ENCODE measurements around the gene GBF1. TPM values are rescaled to one million over a fixed set of nuclear protein-coding genes. Genes with fewer than 3 reads are reported as not detected.

The GBF1 gene
- total and polyA plus RNA-seq, 10 donors = 5.8 to 42.1 (median 38.6) TPM

DNA sequence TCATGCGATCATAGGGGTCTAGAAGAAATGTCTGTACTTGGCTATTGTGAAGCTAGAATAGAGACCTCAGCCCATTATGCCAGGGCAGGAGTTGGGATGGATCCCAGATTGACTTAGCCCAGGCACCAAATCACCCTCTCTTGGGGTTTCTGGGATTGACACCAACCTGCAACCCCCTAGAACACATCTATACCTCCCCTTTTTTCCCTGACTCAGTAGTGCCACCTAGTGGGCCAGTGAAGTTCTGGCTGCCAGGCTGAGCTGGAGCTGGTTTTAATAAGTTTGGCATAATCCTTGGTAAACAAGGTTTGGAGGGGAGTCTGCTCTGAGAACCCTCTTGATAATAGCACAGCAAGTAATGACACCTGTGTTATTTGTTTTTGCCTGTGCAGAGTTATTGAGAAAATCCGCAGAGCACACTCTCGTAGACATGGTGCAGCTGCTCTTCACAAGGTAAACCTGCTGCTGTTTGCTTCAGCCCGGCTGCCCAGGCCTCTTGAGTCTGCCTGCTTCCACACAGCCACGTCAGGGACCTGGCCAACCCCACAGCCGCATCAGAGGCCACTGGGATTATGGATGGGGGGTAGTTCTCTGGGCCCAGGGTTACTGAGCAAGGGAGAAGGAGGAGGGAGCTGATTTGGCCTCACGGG, 106.9 kb downstream of the GBF1 start:
- no peak overlapping the region for H3K27ac ChIP-seq
- peak; percentile 81 for DNase-seq
- peaks cover 0 to 3% (median 0%) of the 10 kb centered on the region in 6 donors for H3K4me1 ChIP-seq
- no peak overlapping the region for H3K4me3 ChIP-seq
- intact Hi-C loops (cut with DNase I; ENCODE audit: low total_unique reads) = loop anchor here (5.0 kb wide), 2 partner anchors 125 to 185 kb away; partner anchors contain the start of gene ELOVL3
- H3K27me3 ChIP-seq (replicated peaks in 1 of 7) = no peaks in the 10 kb centered on the region
- WGBS, 5 donors = 75 to 88% (median 83%) methylated on average over 7 of the region's 7 CpGs
- no peak for TF ChIP-seq POLR2A (IDR thresholded peaks at IDR 0.05)
- peak in 1 of 3 donors; percentile 38 for TF ChIP-seq POLR2AphosphoS5 (IDR thresholded peaks at IDR 0.05)
- TF ChIP-seq, protein P1, sequence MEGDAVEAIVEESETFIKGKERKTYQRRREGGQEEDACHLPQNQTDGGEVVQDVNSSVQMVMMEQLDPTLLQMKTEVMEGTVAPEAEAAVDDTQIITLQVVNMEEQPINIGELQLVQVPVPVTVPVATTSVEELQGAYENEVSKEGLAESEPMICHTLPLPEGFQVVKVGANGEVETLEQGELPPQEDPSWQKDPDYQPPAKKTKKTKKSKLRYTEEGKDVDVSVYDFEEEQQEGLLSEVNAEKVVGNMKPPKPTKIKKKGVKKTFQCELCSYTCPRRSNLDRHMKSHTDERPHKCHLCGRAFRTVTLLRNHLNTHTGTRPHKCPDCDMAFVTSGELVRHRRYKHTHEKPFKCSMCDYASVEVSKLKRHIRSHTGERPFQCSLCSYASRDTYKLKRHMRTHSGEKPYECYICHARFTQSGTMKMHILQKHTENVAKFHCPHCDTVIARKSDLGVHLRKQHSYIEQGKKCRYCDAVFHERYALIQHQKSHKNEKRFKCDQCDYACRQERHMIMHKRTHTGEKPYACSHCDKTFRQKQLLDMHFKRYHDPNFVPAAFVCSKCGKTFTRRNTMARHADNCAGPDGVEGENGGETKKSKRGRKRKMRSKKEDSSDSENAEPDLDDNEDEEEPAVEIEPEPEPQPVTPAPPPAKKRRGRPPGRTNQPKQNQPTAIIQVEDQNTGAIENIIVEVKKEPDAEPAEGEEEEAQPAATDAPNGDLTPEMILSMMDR (IDR thresholded peaks at IDR 0.05 in 8 of 11, conservative IDR thresholded peaks at IDR 0.05 in 3 of 11) = peak; percentile 67 to 92 (median 85)
- peaks cover 0 to 100% (median 55%) of the 10 kb centered on the region in 6 donors for H3K36me3 ChIP-seq
- H3K9me3 ChIP-seq = no peaks in the 10 kb centered on the region

DNA sequence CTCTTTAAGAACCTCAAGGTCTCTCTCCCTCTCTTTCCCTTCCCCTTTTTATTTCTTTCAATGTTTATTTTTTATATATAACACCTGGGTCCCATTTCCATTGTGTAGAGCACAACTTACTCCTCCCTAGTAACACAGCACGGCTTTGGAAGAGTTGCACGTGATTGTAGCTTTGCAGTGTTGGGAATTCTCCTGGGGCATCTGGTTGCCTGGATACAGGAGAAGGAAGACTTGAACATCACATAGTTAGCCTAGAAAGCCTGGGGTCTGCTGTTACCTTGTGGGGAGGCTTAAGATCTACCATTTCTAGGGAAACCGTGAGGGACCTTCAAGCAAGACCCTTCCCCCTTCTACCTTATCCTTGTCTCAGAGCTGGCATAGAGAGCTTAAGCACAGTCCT, 109.1 kb downstream of the GBF1 start:
- Histone ChIP-seq H3K27ac (no peak overlapping the region), H3K9me3 (no peaks in the 10 kb centered on the region), H3K4me1 (no peaks in the 10 kb centered on the region), H3K4me3 (no peak overlapping the region), H3K36me3 (peaks cover 0 to 100% (median 68%) of the 10 kb centered on the region in 6 donors), H3K27me3 (replicated peaks in 1 of 7) (no peaks in the 10 kb centered on the region)
- DNase-seq = no peak
- intact Hi-C loops (cut with DNase I; ENCODE audit: low total_unique reads) = loop anchor here (5.0 kb wide), 2 partner anchors 127 to 187 kb away; partner anchors contain the start of gene ELOVL3
- WGBS, 5 donors = 95 to 98% (median 96%) methylated on average over 3 of the region's 3 CpGs
- TF ChIP-seq, protein P1 (IDR thresholded peaks at IDR 0.05 in 8 of 11, conservative IDR thresholded peaks at IDR 0.05 in 3 of 11) = no peak
- TF ChIP-seq POLR2AphosphoS5 (IDR thresholded peaks at IDR 0.05) = no peak

DNA sequence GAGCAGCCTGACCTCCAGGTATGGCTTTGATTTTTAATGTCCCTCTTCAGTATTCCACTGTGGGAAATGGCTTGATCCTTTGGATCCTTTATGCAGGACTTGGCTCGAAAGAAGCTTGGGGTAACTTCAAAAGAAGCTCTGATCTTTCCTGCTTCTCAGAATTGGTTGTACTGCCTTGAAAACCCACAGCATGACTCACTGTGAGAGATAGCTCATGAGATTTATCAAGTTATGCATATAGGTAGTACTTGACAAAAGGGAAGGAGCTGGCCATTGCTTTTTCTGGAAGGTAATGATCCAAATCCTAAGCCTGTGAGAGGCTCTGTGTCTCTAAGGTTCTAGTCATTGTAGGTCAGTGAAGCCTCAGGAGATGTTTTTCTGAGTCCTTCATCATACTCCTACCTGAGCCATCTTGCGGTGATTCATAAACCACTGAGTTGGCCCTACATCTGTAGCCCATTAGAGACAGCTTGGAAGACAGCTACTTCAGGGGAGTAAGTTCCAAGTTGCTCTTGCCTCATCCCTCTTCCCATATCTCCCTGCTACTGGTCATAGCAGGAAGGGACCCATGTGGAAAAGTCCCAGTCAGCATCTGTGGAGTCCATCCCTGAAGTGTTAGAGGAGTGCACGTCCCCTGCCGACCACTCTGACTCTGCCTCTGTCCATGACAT, 113.5 kb downstream of the GBF1 start:
- H3K9me3 ChIP-seq = no peaks in the 10 kb centered on the region
- peaks cover 7 to 100% (median 78%) of the 10 kb centered on the region in 6 donors for H3K36me3 ChIP-seq
- DNase-seq = no peak
- 86 to 96% (median 92%) methylated on average over 4 of the region's 4 CpGs for WGBS, 5 donors
- no peak for TF ChIP-seq POLR2A (IDR thresholded peaks at IDR 0.05)
- TF ChIP-seq, protein P1 (IDR thresholded peaks at IDR 0.05 in 8 of 11, conservative IDR thresholded peaks at IDR 0.05 in 3 of 11) = no peak
- no peak for TF ChIP-seq POLR2AphosphoS5 (IDR thresholded peaks at IDR 0.05)
- H3K27me3 ChIP-seq (replicated peaks in 1 of 7) = no peaks in the 10 kb centered on the region
- H3K4me3 ChIP-seq = no peak overlapping the region
- intact Hi-C loops (cut with DNase I; ENCODE audit: low total_unique reads) = no loop called here
- H3K27ac ChIP-seq = no peak overlapping the region
- H3K4me1 ChIP-seq = no peaks in the 10 kb centered on the region

DNA sequence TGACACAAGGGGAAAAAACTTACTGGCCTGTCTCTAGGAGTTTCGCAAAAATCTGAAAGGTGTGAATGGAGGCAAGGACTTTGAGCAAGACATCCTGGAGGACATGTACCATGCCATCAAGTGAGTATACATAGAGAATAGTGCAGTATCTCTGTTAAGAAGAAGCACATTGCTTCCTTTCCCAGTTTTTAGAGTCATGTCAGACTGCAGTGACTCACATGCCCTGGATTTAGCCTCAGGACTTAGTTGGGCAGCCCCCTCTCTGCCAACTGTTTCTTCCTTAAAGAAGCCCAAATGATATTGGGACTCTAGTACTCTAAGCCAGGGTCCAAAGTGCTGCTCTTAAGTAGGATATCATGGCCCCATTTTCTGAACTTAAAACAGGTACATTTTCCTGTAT, 122.1 kb downstream of the GBF1 start:
- WGBS, 5 donors = 97 to 100% (median 100%) methylated on average over 1 of the region's 1 CpG
- intact Hi-C loops (cut with DNase I; ENCODE audit: low total_unique reads) = no loop called here
- no peak overlapping the region for H3K4me3 ChIP-seq
- no peak overlapping the region for H3K27ac ChIP-seq
- H3K36me3 ChIP-seq = peaks cover 18 to 100% (median 98%) of the 10 kb centered on the region in 6 donors
- no peaks in the 10 kb centered on the region for H3K9me3 ChIP-seq
- no peaks in the 10 kb centered on the region for H3K4me1 ChIP-seq
- DNase-seq = no peak
- no peaks in the 10 kb centered on the region for H3K27me3 ChIP-seq (replicated peaks in 1 of 7)
- no peak for TF ChIP-seq POLR2A (IDR thresholded peaks at IDR 0.05)
- TF ChIP-seq, protein P1 (IDR thresholded peaks at IDR 0.05 in 8 of 11, conservative IDR thresholded peaks at IDR 0.05 in 3 of 11) = no peak

All from spleen (tissue), 11 donors.